CD4-positive, alpha-beta T cell treated with Interleukin-17A for 4 hours (primary cell): Measurements from ENCODE around the gene MIA.
"Not testable (repeated sequence)": the region's sequence is repeated elsewhere in the genome, so short reads cannot be mapped to it uniquely, and the experiment has no call there.

Experiments used
- DNase-seq: peaks from one replicate; pipeline ENCODE4 v3.0.0-alpha.2; 2020; ENCODE audit warnings: mixed read lengths

MIA gene

DNA sequence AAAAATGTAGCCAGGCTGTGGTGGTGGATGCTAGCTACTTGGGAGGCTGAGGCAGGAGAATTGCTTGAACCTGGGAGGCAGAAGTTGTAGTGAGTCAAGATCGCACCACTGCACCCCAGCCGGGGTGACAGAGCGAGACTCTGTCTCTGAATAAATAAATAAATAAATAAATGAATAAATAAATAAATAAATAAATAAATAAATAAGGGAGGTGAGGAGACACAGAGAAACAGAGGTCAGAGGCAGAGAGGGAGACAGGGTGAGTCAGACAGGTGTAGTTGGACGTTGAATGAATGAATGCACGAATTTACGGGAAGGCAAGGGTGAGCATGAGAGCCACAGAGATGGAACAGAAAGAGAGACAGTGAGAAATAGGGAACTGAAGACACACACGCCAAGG, 5.8 kb downstream of the MIA start:
- no peak for DNase-seq

DNA sequence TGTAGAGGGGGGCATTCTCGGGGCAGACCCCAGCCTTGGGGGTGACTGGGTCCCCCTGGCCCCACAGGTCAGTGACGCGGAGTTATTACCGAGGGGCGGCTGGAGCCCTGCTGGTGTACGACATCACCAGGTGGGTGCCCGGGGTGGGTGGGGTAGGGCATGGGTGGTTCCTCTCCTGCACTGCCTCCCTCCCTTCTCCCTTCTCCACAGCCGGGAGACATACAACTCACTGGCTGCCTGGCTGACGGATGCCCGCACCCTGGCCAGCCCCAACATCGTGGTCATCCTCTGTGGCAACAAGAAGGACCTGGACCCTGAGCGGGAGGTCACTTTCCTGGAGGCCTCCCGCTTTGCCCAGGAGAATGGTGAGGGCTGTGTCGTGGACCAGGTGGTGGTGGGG, 8.4 kb downstream of the MIA start:
- DNase-seq = no peak

DNA sequence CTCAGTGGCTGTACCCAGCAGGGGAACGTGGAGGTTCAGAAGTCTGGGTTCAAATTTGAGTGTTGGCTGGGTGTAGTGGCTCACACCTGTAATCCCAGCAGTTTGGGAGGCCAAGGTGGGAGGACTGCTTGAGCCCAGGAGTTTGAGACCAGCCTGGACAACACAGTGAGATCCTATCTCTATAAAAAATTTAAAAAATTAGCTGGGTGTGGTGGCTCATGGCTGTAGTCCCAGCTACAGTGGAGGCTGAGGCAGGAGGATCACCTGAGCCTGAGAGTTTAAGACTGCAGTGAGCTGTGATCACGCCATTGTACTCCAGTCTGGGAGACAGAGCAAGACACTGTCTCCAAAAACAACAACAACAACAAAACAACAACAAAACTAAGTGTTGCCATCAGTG, 8.8 kb downstream of the MIA start:
- DNase-seq = not testable (repeated sequence)

DNA sequence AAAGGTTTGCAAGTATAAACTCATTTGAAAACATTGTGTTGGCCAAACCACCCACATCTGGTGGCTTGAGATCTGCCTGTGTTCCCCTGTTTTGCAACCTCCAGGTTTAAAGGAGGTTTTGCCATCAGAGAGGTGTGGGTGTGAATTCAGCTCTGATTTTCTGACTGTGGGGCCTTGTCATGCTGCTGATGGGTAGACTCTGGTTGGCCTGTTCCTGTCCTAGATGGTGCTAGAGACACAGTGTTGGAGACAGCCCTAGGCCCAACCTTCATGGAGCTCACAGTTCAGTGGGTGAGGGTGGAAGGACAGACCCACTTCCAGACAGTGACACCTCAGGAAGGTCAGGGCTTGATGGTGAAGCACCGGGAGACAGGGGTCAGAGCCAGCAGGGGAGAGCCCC, 10.2 kb downstream of the MIA start:
- no peak for DNase-seq

DNA sequence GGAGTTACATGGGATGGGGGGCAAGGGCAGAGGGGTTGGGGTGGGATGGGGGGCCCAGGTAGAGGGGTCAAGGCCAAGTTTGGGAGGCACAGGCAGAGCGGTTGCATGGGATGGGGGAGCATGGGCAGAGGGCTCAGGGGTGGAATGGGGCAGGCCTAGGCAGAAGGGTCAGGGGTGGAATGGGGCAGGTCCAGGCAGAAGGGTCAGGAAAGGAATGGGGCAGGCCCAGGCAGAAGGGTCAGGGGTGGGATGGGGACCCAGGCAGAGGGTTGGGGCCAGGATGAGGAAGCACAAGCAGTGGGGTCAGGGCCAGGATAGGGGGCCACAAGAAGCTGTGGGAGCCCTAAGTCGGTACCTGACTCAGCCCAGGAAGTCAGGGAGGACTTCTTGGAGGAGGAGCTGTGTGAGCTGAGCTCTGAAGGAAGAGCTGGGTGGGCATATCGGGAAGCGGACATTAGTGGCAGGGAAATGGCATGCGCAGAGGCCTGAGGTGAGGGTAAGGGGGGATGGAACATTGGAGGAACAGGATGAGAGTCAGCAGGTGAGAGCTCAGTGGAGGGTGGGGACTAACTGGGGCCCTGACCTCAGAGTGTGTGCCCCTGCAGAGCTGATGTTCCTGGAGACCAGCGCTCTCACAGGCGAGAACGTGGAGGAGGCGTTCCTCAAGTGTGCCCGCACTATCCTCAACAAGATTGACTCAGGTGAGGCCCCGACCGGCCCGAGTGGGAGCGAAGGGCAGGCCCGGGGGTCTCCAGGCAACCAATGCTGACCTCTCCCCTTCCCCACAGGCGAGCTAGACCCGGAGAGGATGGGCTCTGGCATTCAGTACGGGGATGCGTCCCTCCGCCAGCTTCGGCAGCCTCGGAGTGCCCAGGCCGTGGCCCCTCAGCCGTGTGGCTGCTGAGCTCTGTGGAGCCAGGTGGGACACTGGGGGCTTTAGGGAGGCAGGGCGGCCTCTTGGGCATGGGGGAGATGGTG, 11.0 kb downstream of the MIA start:
- no peak for DNase-seq

DNA sequence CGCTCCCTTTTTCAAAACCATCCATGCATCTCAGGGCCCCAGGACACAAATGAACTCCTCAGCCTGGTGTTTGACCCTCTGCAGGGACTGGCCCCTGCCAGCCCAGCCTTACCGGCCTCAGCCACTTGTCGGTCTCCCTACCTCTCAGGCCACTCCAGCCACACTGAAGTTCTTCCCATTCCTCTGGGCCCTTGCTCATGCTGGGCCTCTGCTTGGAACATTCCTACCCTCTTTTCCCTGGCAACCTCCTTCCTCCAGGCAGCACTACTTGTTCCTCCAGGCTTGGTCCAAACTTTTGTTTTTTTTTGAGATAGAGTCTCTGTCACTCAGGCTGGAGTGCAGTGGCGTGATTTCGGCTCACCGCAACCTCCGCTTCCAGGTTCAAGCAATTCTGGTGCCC, 16.0 kb downstream of the MIA start:
- DNase-seq = no peak

DNA sequence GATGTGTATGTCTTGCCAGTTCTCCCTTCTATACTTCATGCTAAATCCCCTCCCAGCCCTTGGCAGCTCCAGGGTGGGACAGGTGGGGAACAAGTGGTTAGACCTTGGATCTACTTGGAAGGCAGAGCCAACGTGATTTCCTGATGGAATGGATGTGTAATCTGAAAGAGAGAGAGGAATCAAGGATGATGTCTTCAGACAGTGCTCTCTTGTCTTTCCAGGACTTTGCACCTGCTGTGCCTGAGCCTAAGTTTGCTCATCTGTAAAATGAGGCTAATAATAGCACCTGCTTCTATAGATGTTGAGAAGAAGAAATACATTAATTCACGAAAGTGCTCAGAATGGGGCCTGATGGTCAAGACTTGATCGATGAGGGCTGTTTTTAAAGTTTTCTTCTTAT, 16.7 kb downstream of the MIA start:
- no peak for DNase-seq

DNA sequence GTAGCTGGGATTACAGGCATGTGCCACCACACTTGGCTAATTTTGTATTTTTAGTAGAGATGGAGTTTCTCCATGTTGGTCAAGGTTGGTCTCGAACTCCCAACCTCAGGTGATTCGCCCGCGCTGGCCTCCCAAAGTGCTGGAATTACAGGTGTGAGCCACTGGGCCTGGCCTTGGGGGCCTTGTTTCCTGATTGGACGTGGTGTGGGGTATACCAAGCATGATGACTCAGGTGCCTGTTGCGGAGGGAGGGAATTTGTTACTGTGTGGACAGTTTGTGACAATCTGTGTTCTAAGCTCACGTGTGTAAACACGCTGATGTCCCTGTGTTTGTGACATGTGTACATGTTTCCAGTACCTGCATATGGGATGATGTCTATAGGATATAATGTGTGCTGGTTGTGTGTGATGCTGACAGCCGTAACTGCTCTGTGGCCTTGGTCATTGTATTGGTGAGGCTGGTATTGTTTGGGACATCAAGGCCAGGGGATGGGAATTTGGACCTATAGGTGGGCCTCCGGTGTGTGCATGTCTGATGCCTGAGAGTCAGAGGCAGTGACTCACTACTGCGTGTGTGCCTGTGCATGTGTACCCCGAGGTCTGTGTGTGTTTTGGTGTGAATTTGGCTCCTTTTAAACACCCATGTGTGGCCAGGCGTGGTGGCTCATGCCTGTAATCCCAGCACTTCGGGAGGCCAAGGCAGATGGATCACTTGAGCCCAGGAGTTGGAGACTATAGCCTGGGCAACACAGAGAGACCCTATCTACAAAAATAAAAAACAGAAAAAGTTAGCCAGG, 22.0 kb downstream of the MIA start:
- no peak for DNase-seq

DNA sequence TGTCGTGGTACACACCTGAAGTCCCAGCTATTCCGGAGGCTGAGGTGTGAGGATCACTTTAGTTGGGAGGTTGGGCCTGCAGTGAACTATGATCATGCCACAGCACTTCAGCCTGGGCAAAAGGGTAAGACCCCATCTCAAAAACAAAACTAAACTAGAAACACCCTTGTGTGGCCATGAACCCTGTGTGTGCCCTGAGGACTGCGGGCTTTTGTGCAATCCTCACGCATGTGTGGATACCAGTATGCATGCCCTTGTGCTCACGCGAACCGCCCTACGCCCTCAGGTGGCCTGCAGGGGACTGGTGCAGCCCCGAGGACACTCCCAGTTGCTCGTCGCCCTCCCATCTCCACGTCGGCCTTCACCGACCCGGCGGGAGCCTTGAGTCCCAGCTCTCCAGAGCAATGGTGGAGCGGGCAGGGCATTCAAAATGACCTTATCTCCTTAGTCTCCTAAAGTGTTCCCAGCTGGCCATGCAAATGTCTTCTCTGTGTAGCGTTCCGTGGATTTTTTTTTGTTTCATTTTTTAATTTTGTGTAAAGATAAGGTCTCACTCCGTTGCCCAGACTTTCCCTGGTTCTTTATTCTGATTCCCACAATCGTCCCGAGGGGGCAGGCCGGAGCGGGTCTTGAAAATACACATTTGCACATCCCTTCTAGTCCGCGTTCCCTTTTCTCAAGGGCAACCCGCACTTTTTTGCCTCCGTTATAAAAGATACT, 22.8 kb downstream of the MIA start:
- peak; percentile 77 for DNase-seq

DNA sequence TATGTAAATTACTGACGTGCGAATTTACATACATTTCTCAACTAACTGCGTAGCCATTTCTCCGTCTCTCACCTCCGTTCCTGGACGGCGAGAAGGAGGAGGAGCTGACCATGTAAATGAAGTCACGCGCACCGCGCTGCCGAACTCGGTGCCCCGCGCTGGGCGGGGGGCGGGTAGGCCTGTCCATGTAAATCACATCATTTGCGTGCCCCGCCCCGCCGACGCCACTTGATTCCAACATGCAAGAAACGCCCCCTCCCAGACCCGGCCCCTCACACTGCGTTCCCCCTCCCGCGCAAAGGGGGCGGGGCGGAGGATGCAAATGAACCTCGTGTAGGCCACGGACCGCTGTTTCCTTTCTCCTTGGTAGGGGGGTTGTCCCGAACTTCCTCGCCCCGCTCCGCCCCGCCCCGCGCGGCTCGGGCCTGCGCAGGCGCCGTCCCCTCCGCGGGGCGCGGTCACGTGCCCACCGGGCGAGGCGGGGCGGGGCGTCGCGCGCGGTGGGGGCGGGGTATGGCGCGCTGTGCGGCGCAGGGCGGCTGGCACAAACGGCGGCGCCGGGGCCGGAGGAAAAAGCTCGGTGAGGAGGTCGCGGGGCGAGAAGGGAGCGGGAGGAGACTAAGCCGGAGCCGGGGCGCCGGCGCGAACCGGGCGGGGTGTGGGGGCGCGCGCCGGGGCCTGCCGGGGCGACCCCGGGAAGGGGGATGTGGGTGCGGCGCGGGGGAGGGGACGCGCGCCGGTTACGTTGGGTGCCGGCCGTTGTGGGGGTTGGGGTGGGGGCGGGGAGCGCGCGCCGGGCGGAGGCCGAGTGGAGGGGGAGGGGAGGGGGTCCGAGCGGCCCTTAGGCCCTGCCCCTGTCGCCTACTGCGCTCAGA, 23.6 kb downstream of the MIA start, which contains the start of gene EGLN2:
TSS of gene EGLN2 (plus strand) at position 509 of the 875 bp plus-strand sequence. CDS start 1,382 bp downstream, outside the sequence.
- peak; percentile 100 for DNase-seq

DNA sequence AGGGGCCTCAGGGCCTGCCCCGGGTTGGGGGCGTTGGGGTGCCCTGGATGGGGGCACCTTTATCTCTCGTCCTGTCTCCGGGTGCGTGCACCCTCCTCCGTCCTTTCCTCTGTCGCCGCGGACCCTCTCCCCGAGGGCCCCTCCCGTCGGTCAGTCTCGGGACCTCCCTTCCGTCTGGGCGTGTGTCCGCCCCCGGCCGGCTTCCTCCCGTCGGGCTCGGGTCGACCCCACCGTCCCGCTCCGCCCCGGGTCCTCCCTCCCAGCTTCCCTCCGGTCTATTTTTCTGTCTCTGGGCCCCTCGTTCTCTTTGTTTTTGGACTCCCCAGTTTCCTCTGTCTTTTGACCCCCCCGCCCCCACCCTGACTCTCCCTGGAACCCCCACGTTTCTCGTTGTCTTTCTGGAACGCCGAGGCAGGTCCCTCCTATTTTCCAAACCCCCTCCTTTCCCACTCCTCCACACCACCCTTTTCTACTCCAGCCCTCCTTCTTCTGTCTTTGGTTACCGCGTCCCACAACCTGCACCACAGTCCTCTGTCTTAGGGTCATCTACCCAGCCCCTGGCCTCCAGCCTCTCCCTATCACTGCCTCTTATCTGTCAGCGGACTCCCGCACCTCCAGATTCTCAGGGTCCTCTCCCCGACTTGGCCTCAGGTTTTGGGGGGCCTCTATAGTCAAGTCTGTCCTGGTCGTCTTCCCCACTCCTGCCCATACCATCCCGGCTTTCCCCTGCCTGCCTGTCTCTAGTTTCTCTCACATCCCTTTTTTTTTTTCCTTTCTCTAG, 24.4 kb downstream of the MIA start:
- peak; percentile 36 for DNase-seq

DNA sequence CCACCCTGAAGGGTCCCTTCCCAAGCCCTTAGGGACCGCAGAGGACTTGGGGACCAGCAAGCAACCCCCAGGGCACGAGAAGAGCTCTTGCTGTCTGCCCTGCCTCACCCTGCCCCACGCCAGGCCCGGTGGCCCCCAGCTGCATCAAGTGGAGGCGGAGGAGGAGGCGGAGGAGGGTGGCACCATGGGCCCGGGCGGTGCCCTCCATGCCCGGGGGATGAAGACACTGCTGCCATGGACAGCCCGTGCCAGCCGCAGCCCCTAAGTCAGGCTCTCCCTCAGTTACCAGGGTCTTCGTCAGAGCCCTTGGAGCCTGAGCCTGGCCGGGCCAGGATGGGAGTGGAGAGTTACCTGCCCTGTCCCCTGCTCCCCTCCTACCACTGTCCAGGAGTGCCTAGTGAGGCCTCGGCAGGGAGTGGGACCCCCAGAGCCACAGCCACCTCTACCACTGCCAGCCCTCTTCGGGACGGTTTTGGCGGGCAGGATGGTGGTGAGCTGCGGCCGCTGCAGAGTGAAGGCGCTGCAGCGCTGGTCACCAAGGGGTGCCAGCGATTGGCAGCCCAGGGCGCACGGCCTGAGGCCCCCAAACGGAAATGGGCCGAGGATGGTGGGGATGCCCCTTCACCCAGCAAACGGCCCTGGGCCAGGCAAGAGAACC, 25.1 kb downstream of the MIA start:
- no peak for DNase-seq

DNA sequence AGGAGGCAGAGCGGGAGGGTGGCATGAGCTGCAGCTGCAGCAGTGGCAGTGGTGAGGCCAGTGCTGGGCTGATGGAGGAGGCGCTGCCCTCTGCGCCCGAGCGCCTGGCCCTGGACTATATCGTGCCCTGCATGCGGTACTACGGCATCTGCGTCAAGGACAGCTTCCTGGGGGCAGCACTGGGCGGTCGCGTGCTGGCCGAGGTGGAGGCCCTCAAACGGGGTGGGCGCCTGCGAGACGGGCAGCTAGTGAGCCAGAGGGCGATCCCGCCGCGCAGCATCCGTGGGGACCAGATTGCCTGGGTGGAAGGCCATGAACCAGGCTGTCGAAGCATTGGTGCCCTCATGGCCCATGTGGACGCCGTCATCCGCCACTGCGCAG, 25.7 kb downstream of the MIA start:
- no peak for DNase-seq

DNA sequence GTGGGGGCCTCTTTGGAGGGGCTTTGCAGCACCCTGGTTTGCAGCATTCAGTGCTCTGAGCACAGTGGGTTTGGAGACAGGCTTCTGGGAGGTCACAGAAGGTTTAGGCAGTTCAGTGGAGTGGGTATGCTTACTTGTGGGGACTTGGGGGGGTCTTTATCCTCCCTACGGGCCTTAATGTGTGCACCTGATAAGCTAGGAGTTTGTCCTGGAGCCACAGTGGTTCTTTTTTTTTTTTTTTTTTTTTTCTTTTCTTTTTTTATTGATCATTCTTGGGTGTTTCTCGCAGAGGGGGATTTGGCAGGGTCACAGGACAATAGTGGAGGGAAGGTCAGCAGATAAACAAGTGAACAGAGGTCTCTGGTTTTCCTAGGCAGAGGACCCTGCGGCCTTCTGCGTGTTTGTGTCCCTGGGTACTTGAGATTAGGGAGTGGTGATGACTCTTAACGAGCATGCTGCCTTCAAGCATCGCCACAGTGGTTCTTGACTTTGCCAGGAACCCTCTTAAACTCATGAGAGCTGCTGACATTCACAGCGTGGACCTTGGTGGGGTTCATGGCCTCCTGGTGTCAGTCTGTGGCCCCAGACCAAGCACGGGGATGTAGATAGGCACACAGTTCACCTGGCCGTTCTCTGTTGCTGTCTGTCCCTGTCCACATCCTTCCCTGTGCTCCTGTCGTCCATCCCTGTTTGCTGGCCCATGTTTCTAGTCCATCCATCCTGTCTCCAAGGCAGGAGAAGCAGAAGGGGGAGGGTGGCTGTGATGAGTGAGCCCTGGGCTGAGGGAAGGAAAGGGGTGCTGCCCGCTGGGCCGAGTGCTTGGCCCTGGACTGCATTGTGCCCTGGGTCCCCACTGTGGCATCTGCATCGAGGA, 26.3 kb downstream of the MIA start:
- no peak for DNase-seq

DNA sequence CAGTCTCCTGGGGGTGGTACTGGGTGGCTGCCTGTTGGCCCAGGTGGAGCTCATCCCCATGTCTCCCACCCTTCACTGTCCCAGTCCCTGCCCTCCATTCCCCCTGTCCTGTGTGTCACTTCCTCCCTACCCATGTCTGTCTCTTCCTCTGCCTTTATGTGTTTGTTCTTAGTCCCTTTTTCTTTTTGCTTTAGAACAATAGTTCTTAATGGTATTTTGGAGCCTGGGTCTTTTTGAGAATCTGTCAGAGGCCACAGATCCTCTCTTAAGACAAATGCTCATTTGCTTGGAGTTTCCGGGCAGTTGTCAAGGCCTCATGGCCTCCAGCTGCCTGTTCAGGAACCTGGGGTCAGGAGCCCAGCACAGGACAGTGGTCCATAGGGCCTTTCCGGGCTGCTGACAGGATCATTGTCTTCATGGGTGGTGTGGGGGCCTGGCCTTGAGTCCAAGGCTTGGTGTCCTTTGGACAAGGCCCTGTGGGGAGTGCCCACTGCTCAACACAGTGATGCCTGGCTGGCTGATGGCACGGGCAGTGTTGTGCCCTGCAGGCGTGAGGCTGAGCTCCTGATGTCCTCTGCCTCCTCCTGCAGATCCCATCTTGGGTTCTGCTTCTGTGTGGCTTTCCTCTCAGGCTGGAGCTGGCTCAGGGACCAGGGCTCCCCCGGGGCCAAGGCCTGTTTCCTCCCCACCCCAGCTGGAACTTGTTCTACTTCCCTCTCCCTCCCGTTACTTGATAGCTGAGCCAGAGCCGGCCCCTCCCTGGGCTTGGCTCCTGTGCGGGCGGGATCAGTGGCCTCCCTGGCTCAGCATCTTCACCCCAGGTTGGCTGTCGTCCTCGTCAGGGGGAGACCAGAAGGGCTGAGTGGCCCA, 27.2 kb downstream of the MIA start:
- peak; percentile 31 for DNase-seq

DNA sequence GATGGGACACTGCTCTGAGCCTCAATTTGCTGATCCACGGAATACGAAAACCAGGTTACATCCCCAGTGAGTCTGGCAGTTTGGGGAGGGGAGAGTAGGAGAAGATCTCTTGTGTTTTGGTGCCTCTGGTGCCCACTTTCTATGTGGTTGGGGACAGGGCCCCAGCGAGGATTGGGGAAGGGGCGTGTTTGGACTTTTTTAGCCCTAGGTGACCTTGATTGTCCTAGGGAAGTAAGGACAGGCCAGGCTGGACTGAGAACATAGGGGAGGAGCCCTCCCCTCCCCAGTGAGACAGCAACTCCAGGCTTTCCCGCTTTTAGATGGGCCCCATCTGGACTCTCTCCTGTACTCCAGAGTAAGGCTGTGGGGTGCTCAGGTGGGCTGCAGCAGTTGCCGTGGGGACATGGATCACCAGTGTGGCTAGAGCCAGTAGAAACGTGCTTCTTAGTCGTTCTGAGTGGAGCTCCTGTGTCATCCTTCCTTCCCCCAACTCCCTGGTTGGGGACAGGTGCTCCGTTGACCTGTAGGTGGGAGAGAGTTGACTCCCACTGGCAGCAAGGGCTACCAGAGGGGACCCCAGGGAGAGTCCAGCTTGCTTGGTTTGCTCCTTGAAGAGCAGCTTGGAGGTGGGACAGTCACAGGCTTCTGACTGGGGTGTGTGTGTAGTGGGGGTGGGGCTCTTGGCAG, 28.0 kb downstream of the MIA start:
- no peak for DNase-seq

DNA sequence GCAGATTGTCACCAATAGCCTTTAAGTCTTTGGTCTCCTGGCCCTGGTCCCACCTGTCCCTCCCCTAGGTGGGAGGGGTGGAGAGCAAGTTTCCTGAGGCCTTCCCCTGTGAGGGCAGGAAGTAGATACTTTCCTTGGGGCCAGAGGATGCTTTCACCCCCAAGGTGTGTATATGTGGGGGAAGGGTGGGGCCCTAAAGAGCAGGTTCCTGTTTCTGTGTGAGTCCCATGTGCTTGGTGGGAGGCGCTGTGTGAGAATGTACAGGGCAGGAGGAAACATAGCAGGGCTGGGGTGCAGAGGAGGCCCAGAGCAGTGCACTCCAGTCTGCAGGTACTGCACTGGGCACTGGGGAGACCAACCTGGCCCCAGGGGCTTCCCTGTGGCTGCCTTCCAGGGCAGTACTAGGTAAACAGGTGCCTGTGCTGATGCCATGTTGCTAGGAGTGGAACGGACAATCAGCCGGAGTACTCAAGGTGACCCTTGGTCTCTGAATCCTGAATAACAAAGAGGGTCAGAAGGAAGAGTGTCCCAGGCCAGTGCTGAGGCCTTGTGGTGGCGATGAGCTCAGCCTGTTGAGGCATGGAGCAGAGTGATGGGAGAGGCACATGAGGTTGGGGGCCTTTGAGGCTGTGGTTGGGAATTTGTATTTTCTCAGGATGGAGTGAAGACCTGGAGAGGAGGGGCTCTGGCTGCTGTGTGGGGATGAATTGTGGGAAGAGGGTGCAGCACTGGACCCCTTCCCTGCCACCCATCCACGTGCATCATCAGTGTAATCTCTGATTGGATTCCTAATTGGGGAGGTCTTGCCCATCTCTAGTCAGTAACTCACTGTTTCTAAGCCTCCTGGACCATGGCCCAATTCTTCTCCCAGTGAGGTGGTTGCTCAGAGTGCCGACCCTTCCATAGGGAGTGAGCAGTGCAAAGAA, 28.8 kb downstream of the MIA start:
- DNase-seq = peak; percentile 77
